ENCODE results near the gene THBD. TPM values are rescaled to one million over a fixed set of nuclear protein-coding genes. Genes with fewer than 3 reads are reported as not detected.

The THBD gene
- total and polyA plus RNA-seq, 2 experiments from 2014 or later, result 0.10 to 0.97 TPM

DNA sequence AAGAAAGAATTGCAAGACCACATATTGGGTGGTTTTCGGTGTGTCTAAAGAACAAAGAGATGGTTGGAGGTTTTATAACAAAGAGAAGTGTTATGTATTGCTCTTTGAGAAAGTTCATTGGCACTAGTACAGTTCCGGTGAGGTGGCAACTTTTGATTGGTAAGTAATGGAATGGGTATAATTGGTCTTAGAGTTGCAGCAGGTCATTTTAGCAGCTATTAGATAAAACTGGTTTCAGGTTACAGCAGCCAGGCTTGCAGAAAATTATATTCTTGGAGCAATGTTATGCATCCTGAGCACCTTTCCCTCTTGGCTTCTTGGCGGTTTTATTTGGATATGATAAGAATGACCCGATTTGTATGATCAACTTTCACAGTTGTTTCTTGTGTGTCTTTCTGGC is 26.6 kb downstream of the THBD start:
- H3K36me3 ChIP-seq (ENCODE audit: insufficient read depth), result no peaks in the 10 kb centered on the region
- H3K27ac ChIP-seq (ENCODE audit: low read depth), result no peak overlapping the region
- no peaks in the 10 kb centered on the region for H4K20me1 ChIP-seq (replicated peaks; ENCODE audit: insufficient read depth)
- no peak overlapping the region for H3K4me2 ChIP-seq
- no peak overlapping the region for H3K4me3 ChIP-seq
- no peak overlapping the region for H2AFZ ChIP-seq
- no peak overlapping the region for H3K27ac Mint-ChIP-seq
- no peaks in the 10 kb centered on the region for H3K9me3 Mint-ChIP-seq
- H3K9me2 ChIP-seq (ENCODE audit: insufficient read depth), result no peaks in the 10 kb centered on the region
- no peak overlapping the region for H3K4me3 Mint-ChIP-seq
- DNase-seq (ENCODE audit: low spot score) (no peak), ATAC-seq (no peak)
- H3K27me3 ChIP-seq (ENCODE audit: insufficient read depth), result no peaks in the 10 kb centered on the region
- TF ChIP-seq, protein P1, sequence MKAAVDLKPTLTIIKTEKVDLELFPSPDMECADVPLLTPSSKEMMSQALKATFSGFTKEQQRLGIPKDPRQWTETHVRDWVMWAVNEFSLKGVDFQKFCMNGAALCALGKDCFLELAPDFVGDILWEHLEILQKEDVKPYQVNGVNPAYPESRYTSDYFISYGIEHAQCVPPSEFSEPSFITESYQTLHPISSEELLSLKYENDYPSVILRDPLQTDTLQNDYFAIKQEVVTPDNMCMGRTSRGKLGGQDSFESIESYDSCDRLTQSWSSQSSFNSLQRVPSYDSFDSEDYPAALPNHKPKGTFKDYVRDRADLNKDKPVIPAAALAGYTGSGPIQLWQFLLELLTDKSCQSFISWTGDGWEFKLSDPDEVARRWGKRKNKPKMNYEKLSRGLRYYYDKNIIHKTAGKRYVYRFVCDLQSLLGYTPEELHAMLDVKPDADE (IDR thresholded peaks at IDR 0.05), result no peak
- TF ChIP-seq JUNB (IDR thresholded peaks at IDR 0.05; ENCODE audit: unreplicated experiment) (no peak), EZH2phosphoT487 (IDR thresholded peaks at IDR 0.05; ENCODE audit: unreplicated experiment) (no peak), POLR2AphosphoS5 (IDR thresholded peaks at IDR 0.05; ENCODE audit: low read depth) (no peak), NANOG (IDR thresholded peaks at IDR 0.05; ENCODE audit: borderline replicate concordance) (no peak), CREB1 (CRISPR knock-in tag; IDR thresholded peaks at IDR 0.05; ENCODE audit: low read depth) (no peak), ZNF114 (CRISPR knock-in tag; IDR thresholded peaks at IDR 0.05) (no peak), STAT1 (IDR thresholded peaks at IDR 0.05; ENCODE audit: unreplicated experiment) (no peak), ZNF331 (CRISPR knock-in tag; IDR thresholded peaks at IDR 0.05; ENCODE audit: low read depth) (no peak), EZH2 (IDR thresholded peaks at IDR 0.05; ENCODE audit: low read depth, unreplicated experiment) (no peak)
- TF ChIP-seq, protein P2, sequence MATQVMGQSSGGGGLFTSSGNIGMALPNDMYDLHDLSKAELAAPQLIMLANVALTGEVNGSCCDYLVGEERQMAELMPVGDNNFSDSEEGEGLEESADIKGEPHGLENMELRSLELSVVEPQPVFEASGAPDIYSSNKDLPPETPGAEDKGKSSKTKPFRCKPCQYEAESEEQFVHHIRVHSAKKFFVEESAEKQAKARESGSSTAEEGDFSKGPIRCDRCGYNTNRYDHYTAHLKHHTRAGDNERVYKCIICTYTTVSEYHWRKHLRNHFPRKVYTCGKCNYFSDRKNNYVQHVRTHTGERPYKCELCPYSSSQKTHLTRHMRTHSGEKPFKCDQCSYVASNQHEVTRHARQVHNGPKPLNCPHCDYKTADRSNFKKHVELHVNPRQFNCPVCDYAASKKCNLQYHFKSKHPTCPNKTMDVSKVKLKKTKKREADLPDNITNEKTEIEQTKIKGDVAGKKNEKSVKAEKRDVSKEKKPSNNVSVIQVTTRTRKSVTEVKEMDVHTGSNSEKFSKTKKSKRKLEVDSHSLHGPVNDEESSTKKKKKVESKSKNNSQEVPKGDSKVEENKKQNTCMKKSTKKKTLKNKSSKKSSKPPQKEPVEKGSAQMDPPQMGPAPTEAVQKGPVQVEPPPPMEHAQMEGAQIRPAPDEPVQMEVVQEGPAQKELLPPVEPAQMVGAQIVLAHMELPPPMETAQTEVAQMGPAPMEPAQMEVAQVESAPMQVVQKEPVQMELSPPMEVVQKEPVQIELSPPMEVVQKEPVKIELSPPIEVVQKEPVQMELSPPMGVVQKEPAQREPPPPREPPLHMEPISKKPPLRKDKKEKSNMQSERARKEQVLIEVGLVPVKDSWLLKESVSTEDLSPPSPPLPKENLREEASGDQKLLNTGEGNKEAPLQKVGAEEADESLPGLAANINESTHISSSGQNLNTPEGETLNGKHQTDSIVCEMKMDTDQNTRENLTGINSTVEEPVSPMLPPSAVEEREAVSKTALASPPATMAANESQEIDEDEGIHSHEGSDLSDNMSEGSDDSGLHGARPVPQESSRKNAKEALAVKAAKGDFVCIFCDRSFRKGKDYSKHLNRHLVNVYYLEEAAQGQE (IDR thresholded peaks at IDR 0.05; ENCODE audit: unreplicated experiment), result no peak
- TF ChIP-seq, protein P3, sequence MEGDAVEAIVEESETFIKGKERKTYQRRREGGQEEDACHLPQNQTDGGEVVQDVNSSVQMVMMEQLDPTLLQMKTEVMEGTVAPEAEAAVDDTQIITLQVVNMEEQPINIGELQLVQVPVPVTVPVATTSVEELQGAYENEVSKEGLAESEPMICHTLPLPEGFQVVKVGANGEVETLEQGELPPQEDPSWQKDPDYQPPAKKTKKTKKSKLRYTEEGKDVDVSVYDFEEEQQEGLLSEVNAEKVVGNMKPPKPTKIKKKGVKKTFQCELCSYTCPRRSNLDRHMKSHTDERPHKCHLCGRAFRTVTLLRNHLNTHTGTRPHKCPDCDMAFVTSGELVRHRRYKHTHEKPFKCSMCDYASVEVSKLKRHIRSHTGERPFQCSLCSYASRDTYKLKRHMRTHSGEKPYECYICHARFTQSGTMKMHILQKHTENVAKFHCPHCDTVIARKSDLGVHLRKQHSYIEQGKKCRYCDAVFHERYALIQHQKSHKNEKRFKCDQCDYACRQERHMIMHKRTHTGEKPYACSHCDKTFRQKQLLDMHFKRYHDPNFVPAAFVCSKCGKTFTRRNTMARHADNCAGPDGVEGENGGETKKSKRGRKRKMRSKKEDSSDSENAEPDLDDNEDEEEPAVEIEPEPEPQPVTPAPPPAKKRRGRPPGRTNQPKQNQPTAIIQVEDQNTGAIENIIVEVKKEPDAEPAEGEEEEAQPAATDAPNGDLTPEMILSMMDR (conservative IDR thresholded peaks at IDR 0.05; ENCODE audit: low read depth in 2 of 2), result no peak
- TF ChIP-seq, protein P4, sequence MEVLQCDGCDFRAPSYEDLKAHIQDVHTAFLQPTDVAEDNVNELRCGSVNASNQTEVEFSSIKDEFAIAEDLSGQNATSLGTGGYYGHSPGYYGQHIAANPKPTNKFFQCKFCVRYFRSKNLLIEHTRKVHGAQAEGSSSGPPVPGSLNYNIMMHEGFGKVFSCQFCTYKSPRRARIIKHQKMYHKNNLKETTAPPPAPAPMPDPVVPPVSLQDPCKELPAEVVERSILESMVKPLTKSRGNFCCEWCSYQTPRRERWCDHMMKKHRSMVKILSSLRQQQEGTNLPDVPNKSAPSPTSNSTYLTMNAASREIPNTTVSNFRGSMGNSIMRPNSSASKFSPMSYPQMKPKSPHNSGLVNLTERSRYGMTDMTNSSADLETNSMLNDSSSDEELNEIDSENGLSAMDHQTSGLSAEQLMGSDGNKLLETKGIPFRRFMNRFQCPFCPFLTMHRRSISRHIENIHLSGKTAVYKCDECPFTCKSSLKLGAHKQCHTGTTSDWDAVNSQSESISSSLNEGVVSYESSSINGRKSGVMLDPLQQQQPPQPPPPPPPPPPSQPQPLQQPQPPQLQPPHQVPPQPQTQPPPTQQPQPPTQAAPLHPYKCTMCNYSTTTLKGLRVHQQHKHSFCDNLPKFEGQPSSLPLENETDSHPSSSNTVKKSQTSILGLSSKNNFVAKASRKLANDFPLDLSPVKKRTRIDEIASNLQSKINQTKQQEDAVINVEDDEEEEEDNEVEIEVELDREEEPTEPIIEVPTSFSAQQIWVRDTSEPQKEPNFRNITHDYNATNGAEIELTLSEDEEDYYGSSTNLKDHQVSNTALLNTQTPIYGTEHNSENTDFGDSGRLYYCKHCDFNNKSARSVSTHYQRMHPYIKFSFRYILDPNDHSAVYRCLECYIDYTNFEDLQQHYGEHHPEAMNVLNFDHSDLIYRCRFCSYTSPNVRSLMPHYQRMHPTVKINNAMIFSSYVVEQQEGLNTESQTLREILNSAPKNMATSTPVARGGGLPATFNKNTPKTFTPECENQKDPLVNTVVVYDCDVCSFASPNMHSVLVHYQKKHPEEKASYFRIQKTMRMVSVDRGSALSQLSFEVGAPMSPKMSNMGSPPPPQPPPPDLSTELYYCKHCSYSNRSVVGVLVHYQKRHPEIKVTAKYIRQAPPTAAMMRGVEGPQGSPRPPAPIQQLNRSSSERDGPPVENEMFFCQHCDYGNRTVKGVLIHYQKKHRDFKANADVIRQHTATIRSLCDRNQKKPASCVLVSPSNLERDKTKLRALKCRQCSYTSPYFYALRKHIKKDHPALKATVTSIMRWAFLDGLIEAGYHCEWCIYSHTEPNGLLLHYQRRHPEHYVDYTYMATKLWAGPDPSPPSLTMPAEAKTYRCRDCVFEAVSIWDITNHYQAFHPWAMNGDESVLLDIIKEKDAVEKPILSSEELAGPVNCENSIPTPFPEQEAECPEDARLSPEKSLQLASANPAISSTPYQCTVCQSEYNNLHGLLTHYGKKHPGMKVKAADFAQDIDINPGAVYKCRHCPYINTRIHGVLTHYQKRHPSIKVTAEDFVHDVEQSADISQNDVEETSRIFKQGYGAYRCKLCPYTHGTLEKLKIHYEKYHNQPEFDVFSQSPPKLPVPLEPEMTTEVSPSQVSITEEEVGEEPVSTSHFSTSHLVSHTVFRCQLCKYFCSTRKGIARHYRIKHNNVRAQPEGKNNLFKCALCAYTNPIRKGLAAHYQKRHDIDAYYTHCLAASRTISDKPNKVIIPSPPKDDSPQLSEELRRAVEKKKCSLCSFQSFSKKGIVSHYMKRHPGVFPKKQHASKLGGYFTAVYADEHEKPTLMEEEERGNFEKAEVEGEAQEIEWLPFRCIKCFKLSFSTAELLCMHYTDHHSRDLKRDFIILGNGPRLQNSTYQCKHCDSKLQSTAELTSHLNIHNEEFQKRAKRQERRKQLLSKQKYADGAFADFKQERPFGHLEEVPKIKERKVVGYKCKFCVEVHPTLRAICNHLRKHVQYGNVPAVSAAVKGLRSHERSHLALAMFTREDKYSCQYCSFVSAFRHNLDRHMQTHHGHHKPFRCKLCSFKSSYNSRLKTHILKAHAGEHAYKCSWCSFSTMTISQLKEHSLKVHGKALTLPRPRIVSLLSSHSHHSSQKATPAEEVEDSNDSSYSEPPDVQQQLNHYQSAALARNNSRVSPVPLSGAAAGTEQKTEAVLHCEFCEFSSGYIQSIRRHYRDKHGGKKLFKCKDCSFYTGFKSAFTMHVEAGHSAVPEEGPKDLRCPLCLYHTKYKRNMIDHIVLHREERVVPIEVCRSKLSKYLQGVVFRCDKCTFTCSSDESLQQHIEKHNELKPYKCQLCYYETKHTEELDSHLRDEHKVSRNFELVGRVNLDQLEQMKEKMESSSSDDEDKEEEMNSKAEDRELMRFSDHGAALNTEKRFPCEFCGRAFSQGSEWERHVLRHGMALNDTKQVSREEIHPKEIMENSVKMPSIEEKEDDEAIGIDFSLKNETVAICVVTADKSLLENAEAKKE (CRISPR knock-in tag; IDR thresholded peaks at IDR 0.05), result no peak
- no peaks in the 10 kb centered on the region for H3K27me3 Mint-ChIP-seq (ENCODE audit: insufficient read depth, low read depth, poor library complexity)
- H3F3A ChIP-seq (replicated peaks; ENCODE audit: low read depth), result no peaks in the 10 kb centered on the region
- no peaks in the 10 kb centered on the region for H3K4me1 ChIP-seq (ENCODE audit: insufficient read depth)
- H3K79me2 ChIP-seq (replicated peaks; ENCODE audit: insufficient read depth), result no peaks in the 10 kb centered on the region
- no peaks in the 10 kb centered on the region for H3K36me3 Mint-ChIP-seq (ENCODE audit: low read depth)
- H3K4me1 Mint-ChIP-seq, result no peaks in the 10 kb centered on the region
